Thyroid gland (tissue), 4 donors: ENCODE measurements around the gene HIVEP3. TPM values are rescaled to one million over a fixed set of nuclear protein-coding genes. Genes with fewer than 3 reads are reported as not detected.

Experiments used
- DNase-seq, 2 donors: peaks; one replicate each; pipeline ENCODE4 v3.0.0-alpha.2; 2019
- H3K27ac ChIP-seq, 3 donors: fragments of 200-600 bp; sonication (generic); 1 replicate in 2 of 3; 2 replicates in 1 of 3; pipeline ENCODE4 v1.5.1; 2016 to 2019; ENCODE audit warnings: mild to moderate bottlenecking in 1 of 3, moderate library complexity in 1 of 3
- H3K27me3 ChIP-seq: fragments of 200-600 bp; sonication (generic); one replicate; pipeline ENCODE4 v1.5.1; 2019
- H3K36me3 ChIP-seq, 2 donors: fragments of 200-600 bp; sonication (generic); one replicate each; pipeline ENCODE4 v1.5.1; 2016 to 2019
- H3K4me1 ChIP-seq, 2 donors: fragments of 200-600 bp; sonication (generic); one replicate each; pipeline ENCODE4 v1.5.1; 2017 to 2019
- H3K4me3 ChIP-seq, 3 donors: fragments of 200-600 bp; sonication (generic); replicated peaks in 1 of 3; 1 replicate in 2 of 3; 2 replicates in 1 of 3; pipeline ENCODE4 v1.5.1; 2016; ENCODE audit warnings: mild to moderate bottlenecking in 1 of 3
- H3K9me3 ChIP-seq: fragments of 200-600 bp; sonication (generic); one replicate; pipeline ENCODE4 v1.5.1; 2017
- POLR2A ChIP-seq, 2 donors: fragments of 450-650 bp; IDR thresholded peaks; one replicate each; pipeline ENCODE4 v1.6.1; 2017; ENCODE audit warnings: antibody characterized with exemption in 2 of 2, mild to moderate bottlenecking in 2 of 2, moderate library complexity in 1 of 2
- WGBS, 2 donors: methylation state at CpG; one replicate each; pipeline ENCODE4 v1.1.5; 2017; 5-methylcytosine and 5-hydroxymethylcytosine counted together
- intact Hi-C: fragments of 100-400 bp; cut with DNase I; formaldehyde crosslinking; loops from one replicate; pipeline ENCODE4 v1.15.1; 2023
- total RNA-seq, 4 donors: library from RNA; depleted of rRNA; stranded (reverse); fragments of >200 nt; gene quantifications; one replicate each; pipeline ENCODE4 v1.2.3, GENCODE V29; 2016
- TF ChIP-seq, protein P1 (sequence below), 6 experiments: fragments of 200-600 bp in 3 of 6; fragments of 450-650 bp in 3 of 6; sonication (generic) in 3 of 6; IDR thresholded peaks; one replicate each; pipeline ENCODE4 v1.5.1; 2016 to 2019; ENCODE audit warnings: antibody characterized with exemption in 6 of 6, mild to moderate bottlenecking in 2 of 6, inconsistent platforms in 1 of 6, moderate library complexity in 1 of 6

Gene HIVEP3
- total RNA-seq, 4 donors from 2014 or later, result 9.7 to 13.5 (median 12.5) TPM

DNA sequence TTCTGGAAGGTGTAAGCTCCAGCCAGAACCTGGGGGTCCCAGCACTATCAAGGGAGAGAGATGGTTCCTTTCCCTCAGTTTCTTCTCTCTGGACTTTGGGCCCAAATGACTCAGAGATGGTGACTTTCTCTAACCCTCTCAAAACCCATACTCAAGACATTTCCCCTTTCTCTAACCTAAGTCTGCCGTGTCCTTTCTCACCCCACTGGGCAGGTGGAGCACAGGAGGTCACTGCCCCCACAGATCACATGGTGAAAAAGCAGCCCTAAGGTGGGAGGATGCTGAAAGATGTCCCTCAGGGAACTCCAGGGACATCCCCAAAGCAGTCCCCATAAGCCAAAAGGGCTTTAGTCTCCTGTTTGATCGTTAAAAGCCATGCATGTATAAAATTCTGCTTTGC, 173.7 kb downstream of the HIVEP3 start:
- 75 to 92% methylated on average over 2 of the region's 2 CpGs for WGBS, 2 donors

DNA sequence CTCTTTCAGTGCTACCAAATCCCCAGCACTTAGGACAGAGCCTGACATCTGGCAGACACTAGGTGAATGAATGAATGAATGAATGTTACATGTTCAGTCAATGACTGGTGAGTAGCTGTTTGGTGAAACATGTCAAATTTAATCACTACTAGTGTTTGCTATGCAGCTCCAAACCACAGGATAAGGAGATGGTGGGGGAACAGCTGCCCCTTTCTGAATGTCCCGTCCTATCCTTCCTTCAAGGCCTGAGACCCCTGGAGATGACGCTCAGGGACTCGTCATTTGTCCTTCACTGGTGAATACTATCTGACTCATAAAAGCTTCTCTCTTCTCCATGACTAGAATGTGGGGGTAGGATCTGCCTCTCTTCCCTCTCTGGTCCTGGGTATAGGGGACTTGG, 175.4 kb downstream of the HIVEP3 start:
- intact Hi-C loops, result no loop called here
- H3K27ac ChIP-seq, result no peak overlapping the region
- peaks cover 0 to 4% of the 10 kb centered on the region in 2 donors for H3K4me1 ChIP-seq
- no peaks in the 10 kb centered on the region for H3K27me3 ChIP-seq
- H3K9me3 ChIP-seq, result no peaks in the 10 kb centered on the region
- DNase-seq, result no peak
- no peak for TF ChIP-seq POLR2A (IDR thresholded peaks at IDR 0.05)
- TF ChIP-seq, protein P1, sequence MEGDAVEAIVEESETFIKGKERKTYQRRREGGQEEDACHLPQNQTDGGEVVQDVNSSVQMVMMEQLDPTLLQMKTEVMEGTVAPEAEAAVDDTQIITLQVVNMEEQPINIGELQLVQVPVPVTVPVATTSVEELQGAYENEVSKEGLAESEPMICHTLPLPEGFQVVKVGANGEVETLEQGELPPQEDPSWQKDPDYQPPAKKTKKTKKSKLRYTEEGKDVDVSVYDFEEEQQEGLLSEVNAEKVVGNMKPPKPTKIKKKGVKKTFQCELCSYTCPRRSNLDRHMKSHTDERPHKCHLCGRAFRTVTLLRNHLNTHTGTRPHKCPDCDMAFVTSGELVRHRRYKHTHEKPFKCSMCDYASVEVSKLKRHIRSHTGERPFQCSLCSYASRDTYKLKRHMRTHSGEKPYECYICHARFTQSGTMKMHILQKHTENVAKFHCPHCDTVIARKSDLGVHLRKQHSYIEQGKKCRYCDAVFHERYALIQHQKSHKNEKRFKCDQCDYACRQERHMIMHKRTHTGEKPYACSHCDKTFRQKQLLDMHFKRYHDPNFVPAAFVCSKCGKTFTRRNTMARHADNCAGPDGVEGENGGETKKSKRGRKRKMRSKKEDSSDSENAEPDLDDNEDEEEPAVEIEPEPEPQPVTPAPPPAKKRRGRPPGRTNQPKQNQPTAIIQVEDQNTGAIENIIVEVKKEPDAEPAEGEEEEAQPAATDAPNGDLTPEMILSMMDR (IDR thresholded peaks at IDR 0.05), result no peak
- 96 to 98% methylated on average over 3 of the region's 3 CpGs for WGBS, 2 donors
- H3K4me3 ChIP-seq, result no peak overlapping the region
- no peaks in the 10 kb centered on the region for H3K36me3 ChIP-seq

More for the DNA sequence above, 173.7 kb downstream of the HIVEP3 start:
- Histone ChIP-seq H3K4me3 (no peak overlapping the region), H3K27me3 (no peaks in the 10 kb centered on the region), H3K36me3 (no peaks in the 10 kb centered on the region), H3K9me3 (no peaks in the 10 kb centered on the region), H3K27ac (no peak overlapping the region), H3K4me1 (no peaks in the 10 kb centered on the region)
- no peak for DNase-seq
- intact Hi-C loops, result no loop called here
- TF ChIP-seq, protein P1 (IDR thresholded peaks at IDR 0.05), result no peak
- TF ChIP-seq POLR2A (IDR thresholded peaks at IDR 0.05), result no peak

DNA sequence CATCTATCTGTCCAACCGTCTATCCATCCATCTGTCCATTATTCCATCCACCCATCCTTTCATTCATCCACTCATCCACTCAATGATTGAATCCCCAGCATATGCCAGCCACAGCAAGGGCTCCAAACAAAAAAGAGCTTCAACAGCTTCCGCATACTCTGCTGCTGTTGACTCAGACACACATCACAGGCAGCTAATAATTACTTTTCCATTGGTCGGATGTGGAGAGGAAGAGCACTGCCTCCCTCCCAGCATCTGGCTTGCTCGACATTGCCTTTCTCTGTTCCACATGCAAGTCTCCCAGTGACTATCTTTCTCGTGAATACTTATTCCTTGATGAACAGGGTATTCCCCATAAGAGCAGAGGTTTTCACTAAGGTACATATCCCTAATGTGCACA, 176.5 kb downstream of the HIVEP3 start:
- WGBS, 2 donors, result 76 to 80% methylated on average over 5 of the region's 5 CpGs
- no peaks in the 10 kb centered on the region for H3K36me3 ChIP-seq
- no peak overlapping the region for H3K4me3 ChIP-seq
- DNase-seq, result no peak
- H3K27ac ChIP-seq, result no peak overlapping the region
- intact Hi-C loops, result no loop called here
- H3K27me3 ChIP-seq, result no peaks in the 10 kb centered on the region
- no peaks in the 10 kb centered on the region for H3K9me3 ChIP-seq
- TF ChIP-seq, protein P1 (IDR thresholded peaks at IDR 0.05), result no peak
- no peak for TF ChIP-seq POLR2A (IDR thresholded peaks at IDR 0.05)
- H3K4me1 ChIP-seq, result peaks cover 0 to 4% of the 10 kb centered on the region in 2 donors

DNA sequence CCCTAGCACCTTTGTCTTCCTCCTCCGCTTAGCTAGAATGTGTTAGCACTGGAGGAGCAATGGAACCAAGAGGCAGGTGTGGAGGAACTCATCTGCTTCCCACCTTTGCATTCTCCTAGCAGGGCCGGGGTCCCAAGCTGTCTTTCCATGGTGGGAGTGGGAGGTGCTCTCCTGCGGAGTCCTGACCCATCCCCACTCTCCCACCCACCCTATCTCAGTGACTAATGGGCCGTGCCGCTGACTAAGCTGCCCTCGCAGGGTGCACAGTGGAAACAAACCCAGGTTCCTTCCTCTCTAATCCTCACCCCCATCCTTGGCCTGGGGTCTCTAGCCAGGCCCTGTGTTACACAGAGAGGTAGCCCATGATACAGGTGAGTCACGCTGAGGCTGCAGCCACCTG, 177.5 kb downstream of the HIVEP3 start:
- Histone ChIP-seq H3K9me3 (no peaks in the 10 kb centered on the region), H3K36me3 (no peaks in the 10 kb centered on the region), H3K27ac (no peak overlapping the region), H3K4me3 (no peak overlapping the region), H3K27me3 (no peaks in the 10 kb centered on the region), H3K4me1 (peaks cover 3 to 7% of the 10 kb centered on the region in 2 donors)
- WGBS, 2 donors, result 77 to 85% methylated on average over 6 to 7 of the region's 7 CpGs
- no peak for DNase-seq
- intact Hi-C loops, result no loop called here
- TF ChIP-seq, protein P1 (IDR thresholded peaks at IDR 0.05), result no peak
- TF ChIP-seq POLR2A (IDR thresholded peaks at IDR 0.05), result no peak

DNA sequence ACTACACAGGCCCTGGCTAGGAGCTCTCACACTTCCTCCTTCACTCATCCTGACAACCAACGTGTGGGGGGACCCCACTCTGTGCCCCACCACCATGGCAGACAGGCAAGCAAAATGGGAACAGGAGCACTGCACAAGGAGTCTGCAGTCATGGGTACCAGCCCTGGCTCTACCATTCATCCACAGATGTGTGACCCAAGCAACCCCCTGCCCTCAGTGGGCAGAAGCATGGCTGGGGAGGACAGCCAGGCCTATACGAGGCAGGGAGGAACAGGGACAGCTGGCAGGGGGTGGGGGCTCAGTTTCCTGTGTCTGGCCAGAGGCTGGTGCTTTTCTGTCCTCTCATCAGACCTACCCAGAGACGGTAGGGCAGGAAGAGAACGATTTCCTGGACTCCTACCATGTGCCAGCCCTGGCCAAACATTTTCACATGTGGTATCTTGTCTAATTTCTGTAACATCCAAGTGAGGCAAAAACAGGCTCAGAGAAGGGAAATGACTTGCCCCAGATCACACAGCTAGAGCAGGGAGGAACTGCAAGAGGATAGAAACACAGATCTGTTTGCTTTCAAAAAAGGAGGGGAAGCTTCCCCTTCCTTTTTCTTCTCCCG, 178.0 kb downstream of the HIVEP3 start:
- no peaks in the 10 kb centered on the region for H3K9me3 ChIP-seq
- H3K4me1 ChIP-seq, result peaks cover 8 to 11% of the 10 kb centered on the region in 2 donors
- no peak overlapping the region for H3K27ac ChIP-seq
- WGBS, 2 donors, result 62 to 76% methylated on average over 5 of the region's 5 CpGs
- no peak for TF ChIP-seq POLR2A (IDR thresholded peaks at IDR 0.05)
- TF ChIP-seq, protein P1 (IDR thresholded peaks at IDR 0.05), result no peak
- H3K27me3 ChIP-seq, result no peaks in the 10 kb centered on the region
- no peak for DNase-seq
- no peaks in the 10 kb centered on the region for H3K36me3 ChIP-seq
- H3K4me3 ChIP-seq, result no peak overlapping the region
- intact Hi-C loops, result no loop called here
